Spleen (tissue), 13 donors: ENCODE data around the gene MRPL40. TPM values are rescaled to one million over a fixed set of nuclear protein-coding genes. Genes with fewer than 3 reads are reported as not detected.

Source experiments
- DNase-seq: peaks from one replicate; pipeline ENCODE4 v3.0.0-alpha.2; 2020
- H3K27ac ChIP-seq, 8 donors: fragments of 200-600 bp; sonication (generic) in 7 of 8; 1 replicate in 4 of 8; 2 replicates in 4 of 8; pipeline versions ENCODE4 v1.5.0 to v1.8.0; 2016 to 2021; ENCODE audit warnings: inconsistent platforms in 4 of 8, mild to moderate bottlenecking in 4 of 8, moderate library complexity in 1 of 8
- H3K27me3 ChIP-seq, 7 donors: fragments of 200-600 bp; sonication (generic) in 6 of 7; replicated peaks in 1 of 7; 1 replicate in 4 of 7; 2 replicates in 3 of 7; pipeline versions ENCODE4 v1.5.0 to v1.8.0; 2016 to 2021; ENCODE audit warnings: inconsistent platforms in 3 of 7, mild to moderate bottlenecking in 1 of 7
- H3K36me3 ChIP-seq, 6 donors: fragments of 200-600 bp; sonication (generic) in 5 of 6; 1 replicate in 4 of 6; 2 replicates in 2 of 6; pipeline versions ENCODE4 v1.5.0 to v1.8.0; 2016 to 2021; ENCODE audit warnings: inconsistent platforms in 2 of 6
- H3K4me1 ChIP-seq, 6 donors: fragments of 200-600 bp; sonication (generic) in 5 of 6; 1 replicate in 3 of 6; 2 replicates in 3 of 6; pipeline versions ENCODE4 v1.5.0 to v1.8.0; 2016 to 2021; ENCODE audit warnings: inconsistent platforms in 3 of 6
- H3K4me3 ChIP-seq, 8 donors: fragments of 200-600 bp; sonication (generic) in 7 of 8; 1 replicate in 4 of 8; 2 replicates in 4 of 8; pipeline versions ENCODE4 v1.5.0 to v1.8.0; 2016 to 2021; ENCODE audit warnings: inconsistent platforms in 4 of 8, mild to moderate bottlenecking in 4 of 8, moderate library complexity in 2 of 8
- H3K9me3 ChIP-seq, 8 donors: fragments of 200-600 bp; sonication (generic) in 7 of 8; 1 replicate in 4 of 8; 2 replicates in 4 of 8; pipeline versions ENCODE4 v1.5.0 to v1.8.0; 2016 to 2021; ENCODE audit warnings: inconsistent platforms in 4 of 8
- CTCF ChIP-seq, 11 experiments: fragments of 200-600 bp in 7 of 11; fragments of 450-650 bp in 4 of 11; sonication (generic) in 4 of 11; IDR thresholded peaks in 8 of 11; conservative IDR thresholded peaks in 3 of 11; 1 replicate in 7 of 11; 2 replicates in 4 of 11; pipeline versions ENCODE4 v1.4.0 to v1.8.0; 2016 to 2021; ENCODE audit warnings: antibody characterized with exemption in 11 of 11, inconsistent platforms in 4 of 11, mild to moderate bottlenecking in 1 of 11
- POLR2A ChIP-seq, 3 donors: fragments of 450-650 bp; IDR thresholded peaks; one replicate each; pipeline ENCODE4 v1.5.1; 2017; ENCODE audit warnings: antibody characterized with exemption in 3 of 3, mild to moderate bottlenecking in 1 of 3
- POLR2AphosphoS5 ChIP-seq, 3 donors: sonication (generic); formaldehyde crosslinking; IDR thresholded peaks; one replicate each; pipeline ENCODE4 v1.5.1; 2017; ENCODE audit warnings: antibody characterized with exemption in 3 of 3
- WGBS, 5 donors: extraction: QIAGEN DNeasy Blood & Tissue Kit in 3 of 5; methylation state at CpG; one replicate each; pipeline versions ENCODE4 v1.1.5 to v1.1.7; 2013 to 2018; 5-methylcytosine and 5-hydroxymethylcytosine counted together
- intact Hi-C: fragments of 100-400 bp; cut with DNase I; formaldehyde crosslinking; loops from one replicate; pipeline ENCODE4 v1.15.0; 2023; ENCODE audit warnings: low total_unique reads
- long read RNA-seq, 2 donors: transcript quantifications; one replicate each; lab custom pipeline, GENCODE V29; 2026
- polyA plus RNA-seq, 3 donors: library from polyadenylated mRNA; stranded (reverse); fragments of 200-250 nt; gene quantifications; one replicate each; pipeline ENCODE4 v1.2.1, GENCODE V29; 2013
- total RNA-seq, 7 donors: library from RNA; depleted of rRNA in 3 of 7; stranded (reverse); fragments of >200 nt in 3 of 7; fragmentation: NEBNext Ultra II Directional in 4 of 7; extraction: Animal tissue kit (Norgen Biotek cat#: 25700) in 4 of 7; gene quantifications; one replicate each; pipeline versions ENCODE4 v1.1.0 to v1.2.1, GENCODE V29; 2016 to 2021
- donor health status: healthy with polysubstance abuse.
- donor health status: DM: no; HTN: no; CAD: no; lungs with moderate emphysema.
- donor health status: DM: no; HTN: no; CAD: no.
- donor health status: Bipolar disorder and iron deficiency.
- donor health status: healthy.
- donor health status: DM: no; HTN: no; CAD: no.
- donor health status: DM: yes; HTN: yes; CAD: no.

MRPL40 gene
- total RNA-seq (10 to 100 TPM; 11.7 to 29.3 (median 18.1) TPM), polyA plus RNA-seq (10 to 100 TPM; 40.6 to 55.7 (median 42.4) TPM)
- long read RNA-seq, donor 1, transcript MRPL40-201 (4 exons, 1,387 nt): major isoform, 20 of 20 reads
- long read RNA-seq, donor 1, partial matches to known transcripts: 0 of 20 reads
- long read RNA-seq, donor 1, other reads (novel, unspliced or antisense): 0 of 20 reads
- long read RNA-seq, donor 2, transcript MRPL40-201 (4 exons, 1,387 nt): major isoform, 29 of 30 reads
- long read RNA-seq, donor 2, partial matches to known transcripts: 0 of 30 reads
- long read RNA-seq, donor 2, other reads (novel, unspliced or antisense): 0 of 30 reads

GRCh38 chr22:19432133-19432851 is at the start of gene MRPL40:
TSS of gene MRPL40 (plus strand) at chr22:19432545. CDS start at chr22:19432555, 10 bp downstream.
- 0% methylated on average over 35 to 74 of the region's 74 CpGs for WGBS, 5 donors
- intact Hi-C loops: no loop called here
- peak; percentile 99 for DNase-seq
- H3K9me3 ChIP-seq: no peaks in the 10 kb centered on the region
- H3K4me3 ChIP-seq: peak within 1 kb of the TSS; percentile 84 to 98 (median 96)
- no peaks in the 10 kb centered on the region for H3K27me3 ChIP-seq
- peaks cover 21 to 74% (median 63%) of the 10 kb centered on the region in 6 donors for H3K4me1 ChIP-seq
- TF ChIP-seq CTCF (IDR thresholded peaks at IDR 0.05 in 8 of 11, conservative IDR thresholded peaks at IDR 0.05 in 3 of 11) (peak in 5 of 11 experiments; percentile 5 to 41 (median 29)), POLR2AphosphoS5 (IDR thresholded peaks at IDR 0.05) (peak; percentile 97 to 98 (median 98)), POLR2A (IDR thresholded peaks at IDR 0.05) (peak; percentile 52 to 87 (median 65))
- H3K36me3 ChIP-seq: peaks cover 0 to 33% (median 25%) of the 10 kb centered on the region in 6 donors
- peak within 1 kb of the TSS; percentile 95 to 99 (median 98) for H3K27ac ChIP-seq

DNA sequence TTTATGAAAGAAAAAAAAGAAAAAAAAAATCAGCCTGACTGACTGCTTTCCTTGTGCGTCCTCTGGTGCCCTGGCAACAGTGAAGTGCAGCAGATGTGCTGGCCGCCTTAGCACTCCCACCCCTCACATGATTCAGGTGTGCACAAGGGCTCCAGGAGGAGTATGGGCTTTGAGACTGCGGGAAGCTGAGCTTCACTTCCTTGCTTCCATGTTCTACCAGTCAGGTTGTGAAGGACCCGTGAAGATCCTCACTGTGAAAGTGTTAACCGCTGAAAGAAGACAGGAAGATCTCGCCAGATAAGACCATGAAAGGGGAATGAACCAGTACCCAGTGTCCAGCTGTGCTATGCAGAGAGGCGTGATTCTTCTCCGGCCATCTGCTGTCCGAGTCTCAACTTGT is 49.1 kb upstream of the MRPL40 start:
- DNase-seq: no peak
- WGBS, 5 donors: 87 to 95% (median 93%) methylated on average over 9 of the region's 9 CpGs
- no peak overlapping the region for H3K4me3 ChIP-seq
- no peak for TF ChIP-seq CTCF (IDR thresholded peaks at IDR 0.05 in 8 of 11, conservative IDR thresholded peaks at IDR 0.05 in 3 of 11)
- TF ChIP-seq POLR2AphosphoS5 (IDR thresholded peaks at IDR 0.05): no peak
- TF ChIP-seq POLR2A (IDR thresholded peaks at IDR 0.05): no peak
- no peaks in the 10 kb centered on the region for H3K9me3 ChIP-seq
- intact Hi-C loops: no loop called here
- H3K36me3 ChIP-seq: peaks cover 6 to 100% (median 83%) of the 10 kb centered on the region in 6 donors
- H3K27ac ChIP-seq: no peak overlapping the region
- H3K27me3 ChIP-seq: no peaks in the 10 kb centered on the region
- H3K4me1 ChIP-seq: no peaks in the 10 kb centered on the region

DNA sequence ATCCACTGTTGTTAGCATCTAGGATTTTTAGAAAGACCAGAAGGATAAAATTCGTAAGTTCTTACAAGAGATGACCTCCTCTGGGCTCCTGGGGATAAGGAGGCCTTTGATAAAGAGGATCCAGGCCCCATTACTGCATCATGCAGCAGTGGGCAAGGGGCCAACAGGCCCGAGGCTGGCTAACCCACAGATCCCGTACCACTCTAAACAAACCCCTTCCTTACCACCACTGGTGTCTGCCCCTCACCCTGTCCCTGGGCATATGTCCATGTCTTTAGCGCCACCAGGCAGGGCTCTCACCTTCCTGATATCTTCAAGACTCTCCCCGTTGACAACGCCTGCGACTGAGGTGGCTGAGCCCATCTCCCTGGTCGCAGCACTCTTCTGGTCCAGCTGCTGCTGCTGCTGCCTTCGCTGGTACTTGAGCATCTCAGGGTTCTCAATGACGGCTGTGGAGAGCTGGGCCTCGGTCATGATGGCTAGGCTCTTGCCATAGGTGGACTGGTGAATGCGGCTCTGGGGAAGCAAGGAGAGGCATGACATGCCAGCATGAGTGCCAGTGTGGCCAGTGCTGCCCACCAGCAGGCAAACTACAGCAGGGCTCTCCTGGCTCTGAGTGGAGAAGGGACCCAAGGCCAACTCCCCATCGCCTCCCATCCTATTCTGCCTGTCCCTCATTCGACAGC is 47.0 kb upstream of the MRPL40 start:
- Histone ChIP-seq H3K4me3 (no peak overlapping the region), H3K4me1 (no peaks in the 10 kb centered on the region), H3K9me3 (no peaks in the 10 kb centered on the region), H3K27me3 (no peaks in the 10 kb centered on the region), H3K27ac (no peak overlapping the region), H3K36me3 (peaks cover 7 to 100% (median 93%) of the 10 kb centered on the region in 6 donors)
- DNase-seq: no peak
- WGBS, 5 donors: 92 to 97% (median 96%) methylated on average over 14 of the region's 14 CpGs
- intact Hi-C loops: no loop called here
- TF ChIP-seq POLR2AphosphoS5 (IDR thresholded peaks at IDR 0.05): peak in 1 of 3 donors; percentile 22
- no peak for TF ChIP-seq CTCF (IDR thresholded peaks at IDR 0.05 in 8 of 11, conservative IDR thresholded peaks at IDR 0.05 in 3 of 11)
- no peak for TF ChIP-seq POLR2A (IDR thresholded peaks at IDR 0.05)
